ENCODE data around the gene KCNK17. TPM values are rescaled to one million over a fixed set of nuclear protein-coding genes. Genes with fewer than 3 reads are reported as not detected.
"Not testable (repeated sequence)": the region's sequence is repeated elsewhere in the genome, so short reads cannot be mapped to it uniquely, and the experiment has no call there.

KCNK17 gene
- total RNA-seq, 1 donor from 2014 or later, result 0.41 TPM

DNA sequence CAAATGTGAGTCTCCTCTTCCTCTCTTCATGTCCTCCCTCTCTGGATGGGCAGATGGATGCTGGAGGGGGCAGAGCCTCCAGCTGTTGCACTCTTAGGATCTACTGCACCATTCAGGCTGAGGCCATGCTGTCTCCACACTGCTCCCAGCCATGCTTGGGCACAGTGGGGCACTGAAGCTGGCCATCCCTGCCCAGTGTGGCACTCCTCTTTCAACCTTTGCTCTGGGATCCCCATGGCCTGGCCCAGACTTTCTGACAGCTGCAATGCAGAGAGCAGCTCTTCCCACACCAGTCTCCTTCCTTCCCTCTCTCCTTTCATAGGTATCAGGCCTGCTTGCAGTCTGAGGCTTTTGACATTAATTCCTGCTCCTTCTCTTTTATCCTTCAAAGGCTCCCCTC, 9.3 kb downstream of the KCNK17 start:
- FAIRE-seq, result no peak
- DNase-seq (ENCODE audit: low spot score in 2 of 2), result no peak

- DNase-seq (ENCODE audit: low spot score in 2 of 2), result no peak
- FAIRE-seq, result no peak
These were observed 10.6 kb downstream of the KCNK17 start for GRCh38 chr6:39303425-39304153.

DNA sequence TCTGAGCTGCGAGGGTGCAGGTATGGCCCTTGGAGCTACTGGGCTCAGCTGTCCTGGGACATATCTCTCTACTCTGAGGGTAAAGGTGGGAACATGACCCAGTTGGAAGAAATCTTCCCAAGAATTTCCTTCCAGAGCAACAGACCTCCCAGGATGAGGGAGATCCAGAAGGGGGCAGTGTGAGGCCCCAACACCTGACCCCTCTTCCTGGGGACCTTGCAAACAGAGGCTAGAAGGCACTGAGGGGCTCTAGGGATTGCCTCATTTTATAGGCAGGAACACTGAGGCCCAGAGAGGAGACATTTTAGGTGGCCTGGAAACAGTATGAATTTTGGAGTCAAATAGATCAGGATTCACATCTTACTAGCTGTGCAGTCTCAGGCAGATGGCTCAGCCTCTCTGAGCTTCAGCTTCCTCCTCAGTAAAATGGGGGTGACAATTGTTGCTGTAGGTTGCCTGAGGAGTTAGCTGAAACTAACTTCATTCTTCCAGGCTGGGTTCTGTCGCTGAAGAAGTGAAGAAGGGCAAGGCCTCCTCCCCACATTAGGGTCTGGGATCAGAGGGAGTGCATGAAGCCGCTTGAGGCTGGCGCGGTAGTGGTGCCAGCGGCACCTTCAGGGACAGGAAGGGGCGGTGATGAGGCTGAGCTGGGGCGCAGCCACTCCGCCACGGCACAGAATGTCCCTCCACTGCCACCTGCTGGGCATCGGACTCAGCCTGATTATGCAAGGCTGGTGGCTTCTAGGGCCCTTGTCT, 11.4 kb downstream of the KCNK17 start:
- DNase-seq (ENCODE audit: low spot score in 2 of 2), result peak; percentile 65 to 90
- FAIRE-seq, result no peak

DNA sequence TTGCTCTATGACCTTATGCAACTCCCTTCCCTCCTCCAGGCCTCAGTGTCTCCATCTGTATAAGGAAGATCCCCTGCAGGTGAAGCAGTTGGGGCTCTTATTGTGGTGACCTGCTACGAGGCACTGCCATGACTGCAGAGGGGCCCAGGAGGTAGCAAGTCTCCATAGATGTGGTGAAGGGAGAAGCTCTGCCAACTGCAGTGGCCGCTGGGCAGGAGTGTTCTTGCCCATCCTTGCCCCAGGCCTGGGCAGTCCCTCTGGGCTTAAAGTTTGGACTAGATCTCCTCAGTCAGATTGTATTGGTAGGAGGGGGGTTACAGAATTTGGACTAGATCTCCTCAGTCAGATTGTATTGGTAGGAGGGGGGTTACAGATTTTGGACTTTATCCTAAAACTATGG, 12.2 kb downstream of the KCNK17 start:
- FAIRE-seq (no peak), DNase-seq (ENCODE audit: low spot score in 2 of 2) (no peak)

DNA sequence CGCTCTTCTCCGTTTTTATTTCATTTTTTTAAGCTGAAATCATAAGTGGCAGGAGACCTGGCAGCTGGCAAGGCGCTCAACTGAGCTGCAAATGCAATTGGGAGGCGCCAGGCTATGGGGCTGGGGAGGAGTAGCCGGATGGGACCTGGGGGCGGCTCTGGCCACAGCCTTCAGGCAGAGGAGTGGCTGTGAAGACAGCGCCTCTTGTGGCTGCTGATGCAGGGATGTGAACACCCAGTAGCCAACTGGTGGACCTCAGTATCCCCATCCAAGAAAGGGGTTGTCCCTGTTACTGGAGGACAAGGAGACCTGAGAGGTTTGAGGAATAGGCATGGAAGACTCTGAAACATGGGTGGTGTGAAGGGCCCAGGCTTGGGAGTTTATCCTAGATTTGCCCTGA, 12.6 kb downstream of the KCNK17 start:
- DNase-seq (ENCODE audit: low spot score in 2 of 2) (no peak), FAIRE-seq (no peak)

GRCh38 chr6:39300739-39301138, 13.5 kb downstream of the KCNK17 start:
- FAIRE-seq (no peak), DNase-seq (ENCODE audit: low spot score in 2 of 2) (no peak)

DNA sequence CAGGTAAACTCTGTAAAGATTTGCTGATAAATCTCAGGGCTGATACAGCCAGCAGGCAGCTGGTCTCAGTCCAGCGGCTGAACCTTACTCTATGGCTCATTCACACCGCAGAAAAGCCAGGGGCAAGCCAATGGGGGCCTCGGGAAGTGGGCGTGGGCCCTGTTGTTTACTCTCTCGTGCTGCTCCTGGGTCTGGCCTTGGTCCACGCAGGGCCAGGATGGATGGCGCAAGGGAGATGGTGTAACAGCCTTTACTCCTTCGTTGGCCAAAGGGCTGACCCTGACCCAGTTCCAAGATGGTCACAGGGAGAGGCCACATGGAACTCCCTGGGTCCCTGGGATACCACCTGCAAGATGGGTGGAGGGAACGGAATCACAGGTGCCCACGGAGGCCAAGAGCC, 16.2 kb downstream of the KCNK17 start:
- FAIRE-seq (no peak), DNase-seq (ENCODE audit: low spot score in 2 of 2) (no peak)

DNA sequence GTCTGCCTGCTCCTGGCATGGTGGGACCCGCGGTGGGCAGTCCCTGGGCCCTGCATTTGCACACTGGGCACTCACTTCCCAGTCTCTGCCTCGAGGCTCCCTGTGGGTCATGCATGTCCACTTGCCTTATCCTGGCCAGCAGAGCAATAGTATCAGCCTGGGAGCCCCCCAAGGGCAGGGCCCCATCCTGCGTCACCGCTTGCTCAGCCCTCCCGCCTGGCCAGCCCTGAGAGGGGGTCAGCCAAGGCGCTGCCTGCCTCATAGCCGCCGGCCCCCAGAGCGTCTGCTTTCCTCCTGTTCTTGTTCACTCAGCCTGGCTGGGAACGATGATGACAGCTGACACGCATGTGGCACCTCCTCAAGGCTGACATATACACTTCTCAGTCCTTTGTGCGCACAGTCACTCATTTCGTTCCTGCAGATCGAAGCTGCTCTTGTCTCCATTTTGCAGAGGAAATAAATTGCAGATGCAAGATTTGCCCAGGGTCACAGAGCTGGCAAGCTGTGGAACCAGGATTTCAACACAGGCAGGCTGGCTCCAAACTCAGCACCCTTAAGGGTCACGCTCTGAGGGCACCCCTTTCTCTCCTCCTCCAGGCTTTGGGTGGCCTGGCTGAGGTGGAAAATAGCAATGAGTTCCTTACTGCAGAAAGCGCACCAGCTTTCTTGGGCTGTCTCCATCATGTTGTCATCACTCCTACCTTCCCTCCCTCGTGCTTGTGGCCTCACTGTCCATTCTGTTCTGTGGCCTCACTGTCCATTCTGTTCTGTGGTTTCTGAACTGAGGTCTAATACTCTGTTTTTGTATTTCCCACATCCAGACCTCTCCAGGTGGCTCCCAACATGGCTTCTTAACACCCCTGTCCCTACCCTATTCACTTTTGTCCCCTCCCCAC, 17.2 kb downstream of the KCNK17 start:
- DNase-seq (ENCODE audit: low spot score in 2 of 2) (no peak), FAIRE-seq (no peak)

- no peak for DNase-seq (ENCODE audit: low spot score in 2 of 2)
- no peak for FAIRE-seq
These were observed 18.6 kb downstream of the KCNK17 start for GRCh38 chr6:39295611-39296011.

GRCh38 chr6:39294899-39295298, 19.3 kb downstream of the KCNK17 start:
- FAIRE-seq, result no peak
- DNase-seq (ENCODE audit: low spot score in 2 of 2), result no peak

DNA sequence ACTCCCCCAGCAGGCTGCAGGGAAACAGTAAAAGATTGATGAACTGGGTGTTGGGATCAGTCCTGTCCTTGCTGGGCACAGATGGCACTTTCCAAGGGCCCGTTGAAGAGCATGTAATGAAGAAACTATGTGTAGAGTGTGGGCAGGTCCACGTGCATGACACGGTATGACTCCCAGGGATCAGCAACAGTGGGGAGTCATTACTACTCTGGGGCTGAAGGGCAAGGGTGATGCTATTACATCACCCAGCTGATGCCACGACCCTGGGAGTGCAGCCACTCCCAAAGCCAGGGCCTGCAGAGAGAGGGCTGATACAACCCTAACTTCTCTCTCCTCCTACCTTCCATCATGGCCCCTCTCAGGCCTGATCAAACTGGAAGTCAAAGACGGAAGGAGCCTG, 20.1 kb downstream of the KCNK17 start:
- DNase-seq (ENCODE audit: low spot score in 2 of 2) (no peak), FAIRE-seq (no peak)

- FAIRE-seq, result no peak
These were observed 21.6 kb downstream of the KCNK17 start for GRCh38 chr6:39292637-39293036.

DNA sequence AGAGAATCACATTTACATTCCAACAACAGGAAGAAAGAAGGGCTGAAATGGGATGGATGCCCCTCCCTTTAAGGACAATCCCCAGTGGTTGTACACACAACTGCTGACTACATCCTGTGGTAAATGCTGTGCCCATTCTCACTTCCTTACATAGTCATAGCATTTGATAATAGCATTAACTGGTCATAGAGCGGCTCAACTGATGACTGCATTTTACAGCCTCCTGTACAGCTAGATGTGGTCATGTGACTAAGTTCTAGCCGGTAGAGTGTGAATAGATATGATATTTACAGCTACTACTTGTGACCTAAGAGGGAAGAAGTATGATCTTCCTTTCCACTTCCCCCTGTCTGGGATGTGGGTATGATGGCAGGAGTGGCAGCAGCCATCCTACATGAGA, 24.7 kb downstream of the KCNK17 start:
- DNase-seq (ENCODE audit: low spot score in 2 of 2) (no peak), FAIRE-seq (no peak)

More at GRCh38 chr6:39292637-39293036, 21.6 kb downstream of the KCNK17 start:
- DNase-seq (ENCODE audit: low spot score in 2 of 2), result no peak

DNA sequence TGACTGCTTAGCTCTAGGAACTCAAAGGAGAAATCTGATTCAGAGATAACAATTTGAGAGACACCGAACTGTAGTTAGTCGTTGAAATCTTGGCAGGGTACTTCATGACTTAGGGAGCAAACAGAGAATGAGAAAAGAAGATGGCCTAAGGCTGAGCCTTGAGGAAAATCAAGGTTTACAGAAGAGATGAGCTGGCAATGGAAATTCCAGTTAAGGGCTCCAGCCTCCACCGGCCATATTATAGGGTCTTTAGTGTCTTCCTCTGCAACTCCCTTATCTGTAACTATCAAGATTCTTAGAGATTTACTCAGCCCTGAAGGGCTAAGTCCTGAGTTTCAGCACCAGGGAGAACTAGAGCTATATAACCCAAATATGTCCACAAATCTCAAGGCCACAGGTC, 26.6 kb downstream of the KCNK17 start:
- no peak for FAIRE-seq
- no peak for DNase-seq (ENCODE audit: low spot score in 2 of 2)

DNA sequence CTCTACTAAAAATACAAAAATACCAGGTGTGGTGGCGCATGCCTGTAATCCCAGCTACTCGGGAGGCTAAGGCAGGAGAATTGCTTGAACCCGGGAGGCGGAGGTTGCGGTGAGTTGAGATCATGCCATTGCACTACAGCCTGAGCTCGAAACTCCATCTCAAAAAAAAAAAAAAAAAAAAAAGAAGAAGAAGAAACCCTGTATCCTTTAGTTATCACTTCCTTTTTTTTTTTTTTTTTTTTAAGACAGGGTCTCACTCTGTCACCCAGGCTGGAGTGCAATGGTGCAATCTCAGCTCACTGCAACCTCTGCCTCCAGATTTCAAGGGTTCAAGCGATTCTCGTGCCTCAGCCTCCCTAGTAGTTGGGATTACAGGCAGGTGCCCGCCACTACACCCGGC, 27.6 kb downstream of the KCNK17 start:
- not testable (repeated sequence) for FAIRE-seq; DNase-seq (ENCODE audit: low spot score in 2 of 2)

GRCh38 chr6:39282774-39283173, 31.4 kb downstream of the KCNK17 start:
- no peak for FAIRE-seq
- no peak for DNase-seq (ENCODE audit: low spot score in 2 of 2)

DNA sequence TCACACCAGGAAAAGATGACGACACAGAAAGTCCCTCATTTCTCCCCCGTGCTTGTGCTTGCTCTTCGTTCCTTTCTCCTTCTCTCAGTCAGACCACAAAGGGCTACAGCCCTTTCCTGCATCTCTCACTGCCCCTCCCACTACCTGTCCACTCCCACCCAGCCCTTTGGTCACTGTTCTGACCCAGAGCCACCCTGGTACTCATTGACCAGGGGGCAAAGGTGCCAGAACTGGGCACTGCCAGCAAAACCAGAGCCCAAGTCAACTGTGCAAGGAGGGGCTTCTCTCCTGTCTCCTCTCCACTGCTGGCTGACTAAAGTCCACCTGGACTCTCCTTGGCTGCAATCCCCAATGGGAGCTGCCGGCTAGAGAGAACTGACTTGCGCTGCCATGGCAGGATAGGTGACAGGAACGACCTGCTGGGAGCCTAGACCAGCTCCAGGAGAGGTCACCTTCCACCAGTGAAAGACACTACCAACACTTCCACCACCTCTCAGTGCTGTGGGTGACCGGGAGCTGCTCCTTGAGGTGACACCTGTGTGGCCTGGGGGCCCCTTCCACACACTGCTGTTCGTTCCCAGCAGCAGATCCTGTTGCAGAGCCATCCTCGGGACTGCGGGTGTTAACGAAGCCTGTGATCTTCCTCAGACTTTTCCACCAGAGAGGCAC, 32.8 kb downstream of the KCNK17 start:
- FAIRE-seq, result no peak
- no peak for DNase-seq (ENCODE audit: low spot score in 2 of 2)

- no peak for DNase-seq (ENCODE audit: low spot score in 2 of 2)
- no peak for FAIRE-seq
These were observed 33.9 kb downstream of the KCNK17 start for GRCh38 chr6:39280247-39280731.

DNA sequence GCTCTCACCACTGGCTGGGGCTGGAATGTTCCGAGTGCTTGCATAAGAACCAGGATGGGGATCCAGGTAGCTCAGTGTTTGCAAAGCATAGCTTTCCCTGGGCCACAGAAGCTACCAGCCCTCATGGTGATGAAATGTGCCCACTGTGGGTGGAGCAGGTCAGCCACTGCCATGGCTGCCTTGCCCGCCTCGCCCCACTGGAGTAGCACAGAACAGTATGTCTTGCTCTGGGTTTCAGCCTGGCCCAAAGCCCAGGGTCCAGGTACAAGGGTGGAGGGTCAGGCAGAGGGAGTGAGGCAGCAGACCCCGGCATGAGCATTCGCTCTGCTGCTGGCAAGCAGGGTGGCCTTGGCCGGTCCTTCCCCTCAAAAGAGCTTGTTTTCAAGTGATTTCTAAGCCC, 34.7 kb downstream of the KCNK17 start:
- FAIRE-seq (no peak), DNase-seq (ENCODE audit: low spot score in 2 of 2) (no peak)

GRCh38 chr6:39276379-39276995, 37.7 kb downstream of the KCNK17 start:
- DNase-seq (ENCODE audit: low spot score in 2 of 2), result no peak
- no peak for FAIRE-seq

Measured in frontal cortex (tissue), 4 donors.